DND-41 (cell line): Measurements from ENCODE around the gene KCNAB2.

ENCODE experiments used
- ATAC-seq: fragments of 200-7000 bp; cut with Tn5 transposase; 3 replicates; pipeline ENCODE4 v1.9.1; 2021; ENCODE audit warnings: low read depth; ENCODE audit not compliant: insufficient read depth
- DNase-seq: peaks from one replicate; pipeline ENCODE4 v3.0.0-alpha.2; 2020
- H2AFZ ChIP-seq: 2 replicates; pipeline ENCODE4 v1.6.0; 2012; ENCODE audit warnings: low read depth, low read length
- H3K27ac ChIP-seq: 2 replicates; pipeline ENCODE4 v1.5.1; 2012; ENCODE audit warnings: low read length, inconsistent platforms
- H3K27me3 ChIP-seq: fragments of 200-600 bp; sonication (generic); 2 replicates; pipeline ENCODE4 v1.6.0; 2012; ENCODE audit warnings: low read length, mild to moderate bottlenecking, inconsistent platforms; ENCODE audit not compliant: insufficient read depth, poor library complexity
- H3K36me3 ChIP-seq: 2 replicates; pipeline ENCODE4 v1.5.1; 2012; ENCODE audit warnings: low read length, inconsistent platforms; ENCODE audit not compliant: insufficient read depth
- H3K4me1 ChIP-seq: 2 replicates; pipeline ENCODE4 v1.5.1; 2012; ENCODE audit warnings: mild to moderate bottlenecking, low read length; ENCODE audit not compliant: insufficient read depth
- H3K4me2 ChIP-seq: 2 replicates; pipeline ENCODE4 v1.6.0; 2012; ENCODE audit warnings: mild to moderate bottlenecking, moderate library complexity, low read length, inconsistent platforms; ENCODE audit not compliant: insufficient read depth
- H3K4me3 ChIP-seq, 2 experiments: fragments of 200-600 bp in 1 of 2; shearing (Covaris generic) in 1 of 2; 2 replicates each; pipeline ENCODE4 v1.5.1; 2012 to 2016; ENCODE audit warnings: inconsistent platforms in 2 of 2, low read length in 2 of 2, mild to moderate bottlenecking in 2 of 2, low read depth in 1 of 2, moderate library complexity in 1 of 2
- H3K79me2 ChIP-seq: 2 replicates; pipeline ENCODE4 v1.6.0; 2012; ENCODE audit warnings: low read length, inconsistent platforms; ENCODE audit not compliant: insufficient read depth
- H3K9ac ChIP-seq: 2 replicates; pipeline ENCODE4 v1.6.0; 2012; ENCODE audit warnings: low read depth, mild to moderate bottlenecking, inconsistent platforms, low read length, moderate library complexity
- H3K9me3 ChIP-seq: 2 replicates; pipeline ENCODE4 v1.5.1; 2012; ENCODE audit warnings: low read length, moderate library complexity, mild to moderate bottlenecking, inconsistent platforms; ENCODE audit not compliant: insufficient read depth, severe bottlenecking
- H4K20me1 ChIP-seq: 2 replicates; pipeline ENCODE4 v1.6.0; 2012; ENCODE audit warnings: low read length; ENCODE audit not compliant: insufficient read depth
- CTCF ChIP-seq: IDR thresholded peaks from 2 replicates; pipeline ENCODE4 v1.5.1; 2012; ENCODE audit warnings: borderline replicate concordance, low read length, moderate library complexity, mild to moderate bottlenecking; ENCODE audit not compliant: poor library complexity, severe bottlenecking; ENCODE audit errors: extremely low read depth
- EZH2 ChIP-seq: IDR thresholded peaks from 3 replicates; pipeline ENCODE4 v1.6.1; 2012; ENCODE audit warnings: borderline replicate concordance, low read depth, mild to moderate bottlenecking, moderate library complexity, low read length, inconsistent platforms; ENCODE audit not compliant: severe bottlenecking

Gene KCNAB2

DNA sequence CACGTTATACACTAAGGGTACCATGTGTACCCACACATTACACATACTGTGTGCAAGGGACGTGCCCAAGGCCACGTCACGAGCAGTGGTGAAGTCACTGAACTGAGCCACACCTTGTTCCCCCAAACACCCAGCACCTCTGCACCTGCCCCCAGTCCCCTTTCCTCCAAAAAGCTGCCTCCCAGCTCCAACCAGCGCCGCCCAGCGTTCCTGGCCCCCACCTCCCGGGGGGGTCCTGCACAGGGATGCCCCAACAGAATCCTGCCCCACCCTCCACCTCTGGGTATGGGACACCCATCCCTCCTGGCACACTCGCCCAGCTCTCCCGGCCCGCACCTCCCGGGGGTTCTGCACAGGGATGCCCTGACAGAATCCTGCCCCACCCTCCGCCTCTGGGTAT, 80.3 kb downstream of the KCNAB2 start:
- Histone ChIP-seq H3K79me2 (no peaks in the 10 kb centered on the region), H3K36me3 (no peaks in the 10 kb centered on the region), H3K9ac (no peak overlapping the region), H2AFZ (no peak overlapping the region), H3K27me3 (no peaks in the 10 kb centered on the region), H3K4me3 (no peak overlapping the region), H3K27ac (no peak overlapping the region), H4K20me1 (no peaks in the 10 kb centered on the region; the same call in 1 of the 2 replicates), H3K4me2 (no peak overlapping the region), H3K9me3 (no peaks in the 10 kb centered on the region), H3K4me1 (no peaks in the 10 kb centered on the region)
- no peak for ATAC-seq
- TF ChIP-seq EZH2, result no peak
- TF ChIP-seq CTCF, result no peak
- no peak for DNase-seq

DNA sequence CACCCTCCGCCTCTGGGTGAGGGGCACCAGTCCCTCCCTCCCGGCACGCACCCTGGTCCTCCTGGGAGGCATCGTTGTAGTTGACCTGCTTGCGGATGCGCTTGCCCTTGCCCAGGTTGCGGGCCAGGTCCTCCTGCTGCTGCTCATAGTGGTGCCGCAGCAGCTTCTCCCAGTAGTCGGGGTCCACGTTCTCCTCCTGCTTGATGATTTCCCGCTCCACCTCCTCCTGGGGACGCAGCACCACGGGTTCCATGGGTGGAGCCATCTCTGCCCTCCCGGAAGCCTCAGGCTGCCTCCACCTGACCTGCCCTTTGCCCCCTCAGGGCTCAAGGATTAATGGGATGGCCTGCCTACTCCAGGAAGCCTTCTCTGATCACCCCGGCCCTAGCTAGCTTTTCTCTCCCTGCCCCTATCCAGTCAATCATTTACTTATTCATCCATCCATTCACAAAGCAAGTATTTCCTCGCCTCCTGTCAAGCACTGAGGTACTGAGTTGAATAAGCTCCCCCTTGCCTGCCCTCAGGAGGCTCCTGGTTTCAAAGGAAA, 80.9 kb downstream of the KCNAB2 start:
- Histone ChIP-seq H3K4me2 (no peak overlapping the region), H3K9me3 (no peaks in the 10 kb centered on the region), H3K79me2 (no peaks in the 10 kb centered on the region), H3K9ac (no peak overlapping the region), H3K27ac (no peak overlapping the region), H2AFZ (no peak overlapping the region), H3K4me1 (no peaks in the 10 kb centered on the region), H3K36me3 (no peaks in the 10 kb centered on the region), H4K20me1 (no peaks in the 10 kb centered on the region; the same call in 1 of the 2 replicates), H3K4me3 (no peak overlapping the region), H3K27me3 (no peaks in the 10 kb centered on the region)
- TF ChIP-seq EZH2 (no peak), CTCF (no peak)
- ATAC-seq (no peak), DNase-seq (no peak)

DNA sequence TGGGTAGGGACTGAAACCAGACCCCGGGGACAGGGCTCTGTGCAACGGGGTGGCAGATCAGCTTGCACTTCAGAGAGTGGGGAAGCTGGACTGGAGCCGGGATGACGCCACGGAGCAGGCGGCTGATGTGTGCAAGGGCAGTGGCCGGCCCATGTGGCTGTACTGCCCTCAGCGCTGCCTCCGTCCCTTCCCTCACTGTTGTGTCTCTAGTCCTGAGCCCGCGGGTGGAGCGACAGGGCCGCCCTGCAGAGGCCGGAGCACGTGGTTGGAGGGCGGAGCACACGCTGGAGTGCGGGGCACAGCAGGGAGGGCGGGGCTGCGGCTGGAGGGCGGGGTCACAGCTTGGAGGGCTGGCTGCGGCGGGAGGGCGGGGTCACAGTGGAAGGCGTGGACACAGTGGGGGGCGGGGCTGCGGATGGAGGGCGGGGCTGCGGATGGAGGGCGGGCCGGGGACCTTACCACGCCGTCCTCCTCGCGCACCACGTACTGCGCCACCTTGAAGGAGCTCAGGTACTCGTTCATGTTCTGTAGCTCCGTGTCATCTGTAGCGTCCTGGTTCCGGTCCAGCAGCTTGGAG, 82.0 kb downstream of the KCNAB2 start:
- Histone ChIP-seq H3K36me3 (no peaks in the 10 kb centered on the region), H4K20me1 (no peaks in the 10 kb centered on the region; the same call in 1 of the 2 replicates), H3K27ac (no peak overlapping the region), H3K4me2 (no peak overlapping the region), H3K79me2 (no peaks in the 10 kb centered on the region), H3K4me1 (no peaks in the 10 kb centered on the region), H3K9ac (no peak overlapping the region), H2AFZ (no peak overlapping the region), H3K9me3 (peaks cover 8% of the 10 kb centered on the region), H3K27me3 (no peaks in the 10 kb centered on the region), H3K4me3 (no peak overlapping the region)
- 0 out of 3 replicates have a peak, but pooled peaks have one; percentile 24 for ATAC-seq
- no peak for TF ChIP-seq CTCF
- DNase-seq, result peak; percentile 17
